ENCODE measurements around the gene PLPPR1.

- TF ChIP-seq, protein P1, sequence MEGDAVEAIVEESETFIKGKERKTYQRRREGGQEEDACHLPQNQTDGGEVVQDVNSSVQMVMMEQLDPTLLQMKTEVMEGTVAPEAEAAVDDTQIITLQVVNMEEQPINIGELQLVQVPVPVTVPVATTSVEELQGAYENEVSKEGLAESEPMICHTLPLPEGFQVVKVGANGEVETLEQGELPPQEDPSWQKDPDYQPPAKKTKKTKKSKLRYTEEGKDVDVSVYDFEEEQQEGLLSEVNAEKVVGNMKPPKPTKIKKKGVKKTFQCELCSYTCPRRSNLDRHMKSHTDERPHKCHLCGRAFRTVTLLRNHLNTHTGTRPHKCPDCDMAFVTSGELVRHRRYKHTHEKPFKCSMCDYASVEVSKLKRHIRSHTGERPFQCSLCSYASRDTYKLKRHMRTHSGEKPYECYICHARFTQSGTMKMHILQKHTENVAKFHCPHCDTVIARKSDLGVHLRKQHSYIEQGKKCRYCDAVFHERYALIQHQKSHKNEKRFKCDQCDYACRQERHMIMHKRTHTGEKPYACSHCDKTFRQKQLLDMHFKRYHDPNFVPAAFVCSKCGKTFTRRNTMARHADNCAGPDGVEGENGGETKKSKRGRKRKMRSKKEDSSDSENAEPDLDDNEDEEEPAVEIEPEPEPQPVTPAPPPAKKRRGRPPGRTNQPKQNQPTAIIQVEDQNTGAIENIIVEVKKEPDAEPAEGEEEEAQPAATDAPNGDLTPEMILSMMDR (conservative IDR thresholded peaks at IDR 0.05; ENCODE audit: low read depth in 2 of 2) = no peak
- TF ChIP-seq, protein P2, sequence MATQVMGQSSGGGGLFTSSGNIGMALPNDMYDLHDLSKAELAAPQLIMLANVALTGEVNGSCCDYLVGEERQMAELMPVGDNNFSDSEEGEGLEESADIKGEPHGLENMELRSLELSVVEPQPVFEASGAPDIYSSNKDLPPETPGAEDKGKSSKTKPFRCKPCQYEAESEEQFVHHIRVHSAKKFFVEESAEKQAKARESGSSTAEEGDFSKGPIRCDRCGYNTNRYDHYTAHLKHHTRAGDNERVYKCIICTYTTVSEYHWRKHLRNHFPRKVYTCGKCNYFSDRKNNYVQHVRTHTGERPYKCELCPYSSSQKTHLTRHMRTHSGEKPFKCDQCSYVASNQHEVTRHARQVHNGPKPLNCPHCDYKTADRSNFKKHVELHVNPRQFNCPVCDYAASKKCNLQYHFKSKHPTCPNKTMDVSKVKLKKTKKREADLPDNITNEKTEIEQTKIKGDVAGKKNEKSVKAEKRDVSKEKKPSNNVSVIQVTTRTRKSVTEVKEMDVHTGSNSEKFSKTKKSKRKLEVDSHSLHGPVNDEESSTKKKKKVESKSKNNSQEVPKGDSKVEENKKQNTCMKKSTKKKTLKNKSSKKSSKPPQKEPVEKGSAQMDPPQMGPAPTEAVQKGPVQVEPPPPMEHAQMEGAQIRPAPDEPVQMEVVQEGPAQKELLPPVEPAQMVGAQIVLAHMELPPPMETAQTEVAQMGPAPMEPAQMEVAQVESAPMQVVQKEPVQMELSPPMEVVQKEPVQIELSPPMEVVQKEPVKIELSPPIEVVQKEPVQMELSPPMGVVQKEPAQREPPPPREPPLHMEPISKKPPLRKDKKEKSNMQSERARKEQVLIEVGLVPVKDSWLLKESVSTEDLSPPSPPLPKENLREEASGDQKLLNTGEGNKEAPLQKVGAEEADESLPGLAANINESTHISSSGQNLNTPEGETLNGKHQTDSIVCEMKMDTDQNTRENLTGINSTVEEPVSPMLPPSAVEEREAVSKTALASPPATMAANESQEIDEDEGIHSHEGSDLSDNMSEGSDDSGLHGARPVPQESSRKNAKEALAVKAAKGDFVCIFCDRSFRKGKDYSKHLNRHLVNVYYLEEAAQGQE (IDR thresholded peaks at IDR 0.05; ENCODE audit: unreplicated experiment) = no peak
- no peak for TF ChIP-seq EZH2 (IDR thresholded peaks at IDR 0.05; ENCODE audit: low read depth, unreplicated experiment)
- TF ChIP-seq EZH2phosphoT487 (IDR thresholded peaks at IDR 0.05; ENCODE audit: unreplicated experiment) = no peak
- TF ChIP-seq POLR2AphosphoS5 (IDR thresholded peaks at IDR 0.05; ENCODE audit: low read depth) = no peak
- no peak for TF ChIP-seq NANOG (IDR thresholded peaks at IDR 0.05; ENCODE audit: borderline replicate concordance)
Measured at GRCh38 chr9:101274971-101275768, 246.6 kb downstream of the PLPPR1 start.

Measured in GM23338 (cell line).